Cardiac fibroblast (primary cell): ENCODE measurements around the gene DGCR6.
"Not testable (repeated sequence)": the region's sequence is repeated elsewhere in the genome, so short reads cannot be mapped to it uniquely, and the experiment has no call there.

ENCODE experiments used
- DNase-seq, 2 donors: peaks; one replicate each; pipeline versions ENCODE4 v3.0.0 to v3.0.0-alpha.2; 2010; ENCODE audit warnings: low read depth in 2 of 2
- H3K4me3 ChIP-seq, 2 donors: replicated peaks in 1 of 2; 1 replicate in 1 of 2; 2 replicates in 1 of 2; pipeline ENCODE4 v1.5.1; 2011; ENCODE audit warnings: low read depth in 2 of 2, low read length in 2 of 2, mild to moderate bottlenecking in 2 of 2, moderate library complexity in 1 of 2

DGCR6 gene

GRCh38 chr22:18959266-18959665 is 53.1 kb downstream of the DGCR6 start:
- not testable (repeated sequence) for H3K4me3 ChIP-seq, DNase-seq

GRCh38 chr22:18959741-18960140 is 53.6 kb downstream of the DGCR6 start:
- DNase-seq: not testable (repeated sequence)

DNA sequence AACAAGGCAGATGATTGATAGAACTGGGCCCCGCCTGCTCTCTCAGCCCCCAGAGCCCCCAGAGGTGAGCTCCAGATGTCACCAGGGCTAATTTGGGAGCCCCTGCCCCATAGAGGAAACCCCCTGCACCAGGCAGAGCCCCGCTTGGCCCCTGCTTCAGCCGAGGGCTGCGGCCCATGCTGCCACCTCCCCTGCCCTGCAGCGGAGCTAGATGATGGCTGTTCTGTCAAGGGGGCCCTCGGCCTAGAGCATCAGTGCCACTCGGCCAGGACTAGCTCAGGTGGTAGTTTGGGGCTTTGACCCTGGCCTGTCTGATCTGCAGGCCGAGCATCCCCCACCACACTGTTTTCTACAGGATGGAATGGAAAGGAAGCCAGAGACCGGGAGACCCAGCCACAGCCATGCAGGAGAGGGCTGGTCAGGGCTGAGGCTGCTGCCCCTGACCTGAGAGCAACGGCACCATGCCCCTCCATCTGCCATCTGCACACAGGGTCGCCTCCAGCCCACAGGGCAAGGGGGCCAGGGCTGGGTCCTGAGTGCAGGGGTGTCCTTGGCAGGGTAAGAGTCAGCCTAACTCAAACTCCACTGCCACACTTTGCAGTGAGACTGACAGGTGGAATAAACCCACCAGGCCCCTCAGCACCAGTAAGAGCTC is 54.2 kb downstream of the DGCR6 start:
- DNase-seq, H3K4me3 ChIP-seq: not testable (repeated sequence)

More at GRCh38 chr22:18959741-18960140, 53.6 kb downstream of the DGCR6 start:
- H3K4me3 ChIP-seq: not testable (repeated sequence)

GRCh38 chr22:18961201-18961600 is 55.1 kb downstream of the DGCR6 start:
- not testable (repeated sequence) for H3K4me3 ChIP-seq

More at GRCh38 chr22:18961201-18961600, 55.1 kb downstream of the DGCR6 start:
- DNase-seq: not testable (repeated sequence)
